TTC549 (cell line): ENCODE data around the gene ZEB1.
"Not testable (repeated sequence)": the region's sequence is repeated elsewhere in the genome, so short reads cannot be mapped to it uniquely, and the experiment has no call there.

Experiments
- FAIRE-seq: peaks from 2 replicates; lab custom pipeline; 2012; peaks lifted over from hg19 to GRCh38; lab: Jason Lieb, UNC

ZEB1 gene

DNA sequence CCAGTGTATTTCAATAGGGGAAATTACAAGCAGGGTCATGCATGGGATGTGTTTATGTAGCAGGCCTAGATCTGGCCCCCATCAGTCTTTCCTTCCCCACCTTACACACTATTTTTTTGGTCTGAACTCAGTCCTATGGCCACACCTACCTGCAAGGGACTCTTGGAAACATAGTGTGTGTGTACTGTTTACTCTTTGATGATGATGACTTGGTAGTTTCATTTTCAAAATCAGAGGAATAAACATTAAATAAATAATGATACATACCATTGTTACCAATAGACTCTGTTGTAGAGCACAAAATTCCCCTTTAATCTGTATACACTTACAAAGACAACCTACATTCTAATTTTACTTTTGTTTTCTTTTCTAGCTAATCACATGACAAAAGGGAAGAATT lies 191.0 kb downstream of the ZEB1 start:
- no peak for FAIRE-seq

DNA sequence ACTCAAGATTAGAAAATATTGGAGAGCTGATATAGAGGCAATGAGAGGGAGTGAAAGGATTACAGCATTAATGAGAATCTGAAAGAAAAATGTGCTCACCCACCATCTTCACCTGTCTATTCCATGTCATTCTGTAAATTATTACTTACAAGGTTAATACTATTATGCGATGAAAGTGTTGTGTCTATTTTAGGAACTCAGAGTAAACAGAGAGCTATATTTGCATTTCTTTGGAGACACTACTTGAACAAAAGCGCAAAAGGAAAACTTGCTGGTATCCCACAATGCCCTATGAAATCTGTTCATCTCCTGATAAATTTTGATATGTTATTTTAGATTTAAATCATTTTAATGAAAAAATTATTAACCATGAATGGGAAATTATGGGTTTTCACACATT lies 196.1 kb downstream of the ZEB1 start:
- no peak for FAIRE-seq

DNA sequence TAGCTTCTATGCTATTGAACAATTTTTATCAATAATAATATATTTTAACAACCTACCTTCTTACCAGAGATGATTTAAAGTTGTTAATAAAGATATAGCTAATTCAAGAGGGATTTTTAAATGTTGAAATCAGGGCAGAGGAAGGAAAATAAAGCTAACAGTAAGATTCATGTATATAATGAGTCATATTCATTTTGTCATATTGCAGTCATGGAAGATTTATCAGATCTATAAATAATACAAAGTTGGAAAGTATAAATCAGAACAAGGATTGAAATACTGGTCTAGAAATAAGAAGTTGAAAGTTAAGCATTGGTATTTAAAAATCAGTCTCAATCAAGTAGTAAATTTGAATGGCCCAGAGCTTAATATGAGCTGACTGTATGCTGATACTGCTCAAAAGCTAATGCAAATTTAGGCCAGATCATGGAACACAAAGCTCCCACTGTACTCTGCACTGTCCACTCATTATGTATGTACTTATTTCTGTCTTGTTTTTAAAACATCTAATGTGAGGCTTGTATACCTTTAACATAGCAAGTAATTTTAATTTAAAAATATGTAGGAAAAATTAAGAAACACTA lies 196.9 kb downstream of the ZEB1 start:
- FAIRE-seq, result no peak

DNA sequence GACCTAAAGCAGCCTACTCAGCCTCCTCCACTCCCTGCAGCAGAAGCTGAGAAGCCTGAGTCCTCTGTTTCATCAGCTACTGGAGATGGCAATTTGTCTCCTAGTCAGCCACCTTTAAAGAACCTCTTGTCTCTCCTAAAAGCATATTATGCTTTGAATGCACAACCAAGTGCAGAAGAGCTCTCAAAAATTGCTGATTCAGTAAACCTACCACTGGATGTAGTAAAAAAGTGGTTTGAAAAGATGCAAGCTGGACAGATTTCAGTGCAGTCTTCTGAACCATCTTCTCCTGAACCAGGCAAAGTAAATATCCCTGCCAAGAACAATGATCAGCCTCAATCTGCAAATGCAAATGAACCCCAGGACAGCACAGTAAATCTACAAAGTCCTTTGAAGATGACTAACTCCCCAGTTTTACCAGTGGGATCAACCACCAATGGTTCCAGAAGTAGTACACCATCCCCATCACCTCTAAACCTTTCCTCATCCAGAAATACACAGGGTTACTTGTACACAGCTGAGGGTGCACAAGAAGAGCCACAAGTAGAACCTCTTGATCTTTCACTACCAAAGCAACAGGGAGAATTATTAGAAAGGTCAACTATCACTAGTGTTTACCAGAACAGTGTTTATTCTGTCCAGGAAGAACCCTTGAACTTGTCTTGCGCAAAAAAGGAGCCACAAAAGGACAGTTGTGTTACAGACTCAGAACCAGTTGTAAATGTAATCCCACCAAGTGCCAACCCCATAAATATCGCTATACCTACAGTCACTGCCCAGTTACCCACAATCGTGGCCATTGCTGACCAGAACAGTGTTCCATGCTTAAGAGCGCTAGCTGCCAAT lies 202.2 kb downstream of the ZEB1 start:
- no peak for FAIRE-seq

DNA sequence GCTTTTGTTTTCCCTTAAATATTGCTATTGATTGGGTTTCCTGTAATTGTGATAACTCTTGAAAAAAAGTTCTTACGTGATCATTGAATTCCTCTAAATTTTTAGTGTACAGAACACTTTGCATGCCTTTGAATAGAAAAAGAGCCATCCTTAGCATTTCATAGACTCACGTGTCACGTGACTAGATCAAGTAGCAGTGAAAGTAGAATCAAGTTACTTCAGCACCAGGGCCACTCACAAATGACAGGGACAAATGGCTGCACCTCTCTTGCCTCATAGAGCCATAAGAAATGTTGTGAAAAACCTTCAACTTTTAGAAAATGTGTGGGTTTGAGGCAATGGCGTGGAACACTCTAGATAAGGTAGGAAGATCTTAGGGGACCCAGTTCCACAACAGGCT lies 203.8 kb downstream of the ZEB1 start:
- FAIRE-seq, result no peak

DNA sequence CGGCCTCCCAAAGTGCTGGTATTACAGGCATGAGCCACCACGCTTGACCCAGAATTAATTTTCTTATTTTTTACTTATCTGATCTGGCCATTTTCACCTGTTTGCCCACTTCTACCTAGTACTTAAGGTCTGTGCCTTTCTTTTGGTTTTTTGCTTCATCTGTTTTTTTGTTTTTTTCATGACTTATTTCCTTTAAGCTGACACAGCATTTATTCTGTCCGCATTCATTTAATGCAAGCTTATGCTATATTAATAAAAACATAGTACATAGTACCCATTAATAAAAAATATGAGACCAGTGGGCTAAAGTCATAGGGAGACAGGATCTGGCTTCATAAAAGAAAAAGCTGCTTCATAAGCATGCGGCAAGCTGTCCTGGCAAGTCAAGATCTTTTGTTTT lies 205.4 kb downstream of the ZEB1 start:
- FAIRE-seq, result no peak

DNA sequence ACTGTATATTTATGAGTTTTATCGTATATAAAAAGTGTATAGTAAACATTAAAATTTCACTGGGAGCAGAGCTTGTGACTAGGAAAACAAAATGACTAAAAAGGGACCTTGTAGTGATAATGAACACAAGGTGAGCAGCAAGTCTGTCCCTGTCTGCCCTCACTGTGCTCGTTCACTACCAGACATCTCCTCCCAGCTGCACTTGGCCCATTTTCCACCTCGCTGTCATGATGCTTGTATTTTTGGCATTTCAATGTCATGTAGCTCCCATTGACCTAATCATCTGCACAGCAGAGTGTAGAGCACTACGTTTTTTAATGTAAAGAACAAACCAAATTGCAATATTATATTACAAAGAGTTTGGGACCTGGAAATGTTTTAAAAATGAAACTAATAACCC lies 207.2 kb downstream of the ZEB1 start:
- no peak for FAIRE-seq

DNA sequence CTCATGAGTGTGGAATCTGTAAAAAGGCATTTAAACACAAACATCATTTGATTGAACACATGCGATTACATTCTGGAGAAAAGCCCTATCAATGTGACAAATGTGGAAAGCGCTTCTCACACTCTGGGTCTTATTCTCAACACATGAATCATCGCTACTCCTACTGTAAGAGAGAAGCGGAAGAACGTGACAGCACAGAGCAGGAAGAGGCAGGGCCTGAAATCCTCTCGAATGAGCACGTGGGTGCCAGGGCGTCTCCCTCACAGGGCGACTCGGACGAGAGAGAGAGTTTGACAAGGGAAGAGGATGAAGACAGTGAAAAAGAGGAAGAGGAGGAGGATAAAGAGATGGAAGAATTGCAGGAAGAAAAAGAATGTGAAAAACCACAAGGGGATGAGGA lies 207.7 kb downstream of the ZEB1 start:
- no peak for FAIRE-seq

DNA sequence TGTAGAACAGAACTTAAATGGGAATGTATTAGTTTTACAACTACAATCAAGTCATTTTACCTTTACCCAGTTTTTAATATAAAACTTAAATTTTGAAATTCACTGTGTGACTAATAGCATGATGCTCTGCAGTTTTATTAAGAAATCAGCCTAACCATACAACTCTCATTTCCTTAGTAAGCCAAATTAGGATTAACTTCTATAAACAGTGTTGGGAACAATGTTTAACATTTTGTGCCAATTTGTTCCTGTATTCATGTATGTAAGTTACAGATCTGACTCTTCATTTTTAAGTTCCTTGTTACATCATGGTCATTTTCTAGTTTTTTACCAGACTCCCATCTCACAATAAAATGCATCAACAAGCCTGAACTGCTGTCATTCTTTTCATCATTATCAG lies 209.8 kb downstream of the ZEB1 start:
- FAIRE-seq, result no peak

DNA sequence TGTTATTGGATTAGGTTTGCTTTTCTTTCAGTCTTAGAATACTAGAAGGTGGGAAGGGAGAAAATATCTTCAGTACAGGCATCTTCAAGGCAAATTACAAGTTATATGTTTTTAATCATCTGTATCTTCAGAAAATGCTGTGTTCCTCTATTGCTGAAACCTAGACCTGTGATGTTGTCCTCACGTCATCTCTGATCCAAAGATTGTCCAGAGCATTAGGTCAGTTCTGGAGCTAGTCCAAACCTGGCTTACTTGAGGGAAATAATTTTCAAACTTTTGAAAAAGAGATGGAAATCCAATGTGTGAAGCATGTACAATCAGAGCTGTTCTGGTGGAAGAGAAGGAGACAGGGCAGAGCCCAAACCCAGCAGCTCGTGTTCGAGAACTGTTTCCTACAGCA lies 217.3 kb downstream of the ZEB1 start:
- FAIRE-seq, result no peak

DNA sequence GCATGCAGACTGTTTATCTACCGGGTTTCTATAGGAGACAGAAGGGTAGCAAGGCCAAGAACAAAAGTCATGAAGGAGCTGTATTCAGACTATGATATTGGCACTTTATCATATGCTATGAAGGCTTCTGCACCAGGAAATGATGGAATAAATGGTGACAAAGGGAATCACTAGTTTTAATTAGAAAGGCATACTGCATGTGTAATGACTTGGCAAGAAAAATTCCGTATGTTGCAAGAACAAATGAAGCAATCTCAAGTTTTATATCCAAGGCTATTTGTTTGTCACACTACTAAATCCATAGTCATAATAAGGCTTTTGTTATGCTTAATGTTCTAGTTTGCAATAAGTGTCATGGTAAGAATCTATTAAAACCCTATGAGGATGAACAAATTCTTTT lies 230.9 kb downstream of the ZEB1 start:
- FAIRE-seq, result no peak

DNA sequence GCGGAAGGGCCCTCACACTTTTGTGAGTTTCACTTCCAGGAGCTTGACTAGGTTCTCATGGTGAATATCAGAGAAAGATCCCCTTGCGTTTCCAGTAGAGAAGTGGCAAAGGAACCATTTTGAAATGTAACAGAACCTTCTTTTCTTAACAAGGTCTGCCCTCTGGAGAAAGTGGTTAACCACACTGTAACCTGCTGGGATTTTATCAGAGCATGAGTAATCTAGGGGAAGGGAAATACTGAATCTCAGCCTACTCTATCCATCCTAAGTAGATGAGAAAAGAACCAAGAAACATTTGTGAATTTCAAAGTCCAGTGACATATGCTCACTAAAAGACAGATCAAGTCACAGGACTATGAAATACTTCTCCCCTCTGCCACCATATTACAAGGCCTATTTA lies 235.5 kb downstream of the ZEB1 start:
- FAIRE-seq, result no peak

DNA sequence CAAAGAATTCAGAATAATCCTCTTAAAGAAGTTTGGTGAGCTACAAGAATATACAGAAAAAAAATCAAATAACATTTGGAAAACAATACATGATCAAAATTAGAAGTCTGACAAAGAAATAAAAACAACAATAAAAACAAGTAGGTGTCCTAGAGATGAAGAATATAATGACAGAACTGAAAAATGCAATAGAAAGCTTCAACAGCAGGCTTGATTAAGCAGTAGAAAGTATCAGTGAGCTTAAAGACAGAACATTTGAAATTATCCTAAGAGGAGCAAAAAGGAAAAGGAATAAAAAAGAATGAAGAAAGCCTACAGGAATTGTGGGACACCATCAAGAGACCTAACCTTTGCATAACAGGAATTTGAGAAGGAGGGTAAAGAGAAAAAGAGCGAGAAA lies 238.8 kb downstream of the ZEB1 start:
- FAIRE-seq, result no peak

DNA sequence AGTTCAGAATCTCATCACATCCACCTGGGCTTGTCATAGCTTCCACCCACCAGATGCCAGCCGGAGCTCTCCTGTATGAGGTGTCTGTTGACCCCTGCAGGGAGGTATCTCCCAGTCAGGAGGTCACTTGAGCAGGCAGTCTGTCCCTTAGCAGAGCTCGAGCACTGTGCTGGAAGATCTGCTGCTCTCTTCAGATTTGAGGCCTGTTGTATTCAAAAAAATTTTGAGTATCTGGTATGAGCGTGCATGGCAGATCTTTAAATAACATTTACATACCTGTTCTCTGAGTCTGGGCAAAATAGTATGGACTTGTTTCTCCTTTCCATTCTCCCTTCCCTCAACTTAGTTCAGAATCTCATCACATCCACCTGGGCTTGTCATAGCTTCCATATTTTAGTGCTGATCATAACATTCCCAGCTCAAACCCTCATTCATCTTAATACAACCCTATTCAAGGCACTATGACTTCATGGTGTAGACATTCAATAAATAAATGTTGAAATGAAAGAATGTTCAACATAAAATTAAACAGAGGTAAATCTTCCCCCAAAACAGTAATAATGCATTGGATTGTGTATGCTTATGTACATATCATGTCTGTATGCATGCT lies 249.3 kb downstream of the ZEB1 start:
- FAIRE-seq, result not testable (repeated sequence)

DNA sequence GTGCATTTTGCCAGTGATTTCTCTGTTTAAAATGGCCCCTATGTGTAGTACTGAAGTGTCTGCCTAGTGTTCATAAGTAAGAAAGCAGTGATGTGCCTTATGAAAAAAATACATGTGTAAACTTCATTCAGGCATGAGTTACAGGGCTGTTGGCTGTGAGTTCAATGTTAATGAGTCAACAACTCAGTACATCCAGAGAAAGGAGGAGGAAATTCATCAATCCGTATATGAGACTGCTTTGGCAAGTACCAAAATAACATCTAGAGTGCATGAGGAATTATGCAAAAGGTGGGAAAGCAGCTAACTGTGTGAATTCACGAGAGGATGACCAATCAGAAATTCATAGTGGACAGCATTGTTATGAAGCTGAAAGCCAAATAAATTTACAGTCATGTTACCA lies 255.6 kb downstream of the ZEB1 start:
- no peak for FAIRE-seq

DNA sequence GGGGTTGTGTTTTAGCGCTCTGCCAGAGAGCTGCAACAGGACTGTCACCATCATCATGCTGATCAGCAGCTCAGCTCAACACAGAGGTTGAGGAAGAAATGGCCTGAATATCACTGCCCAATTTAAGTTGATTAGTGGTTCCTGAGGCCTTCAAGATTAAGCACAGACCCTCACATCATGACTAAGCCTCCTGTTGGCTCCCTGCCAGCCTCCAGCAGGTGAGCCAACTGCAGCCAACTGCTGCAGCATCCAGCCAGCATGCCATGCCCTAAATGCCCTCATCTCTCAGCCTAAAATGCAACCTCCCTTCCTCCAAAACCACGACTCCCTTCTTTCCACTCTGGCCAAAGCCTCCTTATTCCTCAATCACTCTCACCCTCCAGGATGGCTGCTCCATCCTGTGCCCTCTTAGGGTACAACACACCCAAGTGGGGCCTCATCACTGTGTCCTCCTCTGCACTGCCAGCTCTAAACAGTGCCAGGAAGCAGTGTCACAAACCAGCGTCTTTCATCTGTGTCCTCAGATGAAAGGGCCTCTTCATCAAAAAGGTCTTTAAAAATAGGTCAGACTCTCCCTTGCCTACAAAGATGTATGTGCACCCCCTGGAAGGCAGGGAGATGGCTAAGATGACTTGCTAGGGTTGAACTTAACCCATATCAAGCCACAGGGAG lies 259.3 kb downstream of the ZEB1 start:
- FAIRE-seq, result no peak

DNA sequence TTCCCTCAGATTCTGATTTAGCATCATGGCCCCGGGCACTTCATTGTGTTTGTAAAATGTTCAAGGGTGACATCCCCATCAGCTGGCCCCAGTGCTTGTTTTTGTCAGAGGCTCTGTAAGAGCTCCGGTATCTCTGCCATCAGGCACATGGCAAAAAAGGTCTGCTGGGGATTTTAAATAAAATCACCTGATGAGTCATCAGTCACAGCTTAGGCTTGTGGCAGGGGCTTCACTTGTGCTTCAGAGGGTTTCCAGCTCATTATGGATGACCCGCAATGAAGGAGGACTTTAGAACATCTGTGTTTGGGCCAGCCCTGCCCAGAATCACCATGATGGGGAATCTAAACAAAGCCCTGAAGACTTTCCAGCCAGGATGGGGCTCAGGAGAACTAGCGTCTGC lies 259.9 kb downstream of the ZEB1 start:
- FAIRE-seq, result no peak
